ENCODE results near the gene RAB1A. TPM values are rescaled to one million over a fixed set of nuclear protein-coding genes. Genes with fewer than 3 reads are reported as not detected.
"Not testable (repeated sequence)": the region's sequence is repeated elsewhere in the genome, so short reads cannot be mapped to it uniquely, and the experiment has no call there.

Gene RAB1A
- total RNA-seq, 1 experiment from 2014 or later, result 128 TPM

DNA sequence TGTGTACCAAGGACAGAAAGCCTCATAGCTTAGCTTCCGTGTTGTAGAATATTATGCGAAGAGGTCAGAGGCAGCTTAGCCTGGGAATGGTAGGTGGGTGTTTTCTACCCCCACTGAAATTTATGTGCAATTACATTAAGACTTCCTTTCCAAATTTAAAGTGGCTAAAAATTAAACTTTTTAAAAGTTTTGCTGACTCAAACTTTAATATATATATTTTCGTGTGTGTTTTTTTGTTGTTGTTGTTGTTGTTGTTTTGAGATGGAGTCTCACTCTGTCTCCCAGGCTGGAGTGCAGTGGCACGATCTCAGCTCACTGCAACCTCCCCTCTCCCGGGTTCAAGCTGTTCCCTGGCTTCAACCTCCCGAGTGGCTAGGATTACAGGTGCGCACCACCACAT is 4.3 kb upstream of the RAB1A start:
- Histone ChIP-seq H3K27me3 (ENCODE audit: control insufficient read depth, insufficient read depth, low read length) (no peaks in the 10 kb centered on the region), H3K9me3 (ENCODE audit: control insufficient read depth, insufficient read depth, low read depth, low read length) (no peaks in the 10 kb centered on the region), H3K4me1 (ENCODE audit: control insufficient read depth, insufficient read depth, low read length) (no peaks in the 10 kb centered on the region), H3K4me3 (ENCODE audit: low read depth in 2 of 2, low read length in 2 of 2) (no peak overlapping the region), H3K36me3 (ENCODE audit: control insufficient read depth, insufficient read depth, low read length) (no peaks in the 10 kb centered on the region; the same call in 1 of the 2 replicates), H3K27ac (ENCODE audit: low read length) (no peak overlapping the region)
- BruUV-seq (replicated peaks), result no TSS peak
- intact Hi-C loops (cut with micrococcal nuclease; ENCODE audit: unreplicated experiment), result no loop called here
- POLR2A ChIA-PET, result interaction anchor here (0.5 to 0.8 kb wide), 3 partner anchors 13 to 328 kb away, joined by 3 to 6 read pairs (median 4); no protein-coding TSS in a partner anchor
- ATAC-seq, result no peak
- no peak for DNase-seq (ENCODE audit: low read depth, low spot score)
- no peak for TF ChIP-seq CTCF (IDR thresholded peaks at IDR 0.05)
- TF ChIP-seq, protein P1, sequence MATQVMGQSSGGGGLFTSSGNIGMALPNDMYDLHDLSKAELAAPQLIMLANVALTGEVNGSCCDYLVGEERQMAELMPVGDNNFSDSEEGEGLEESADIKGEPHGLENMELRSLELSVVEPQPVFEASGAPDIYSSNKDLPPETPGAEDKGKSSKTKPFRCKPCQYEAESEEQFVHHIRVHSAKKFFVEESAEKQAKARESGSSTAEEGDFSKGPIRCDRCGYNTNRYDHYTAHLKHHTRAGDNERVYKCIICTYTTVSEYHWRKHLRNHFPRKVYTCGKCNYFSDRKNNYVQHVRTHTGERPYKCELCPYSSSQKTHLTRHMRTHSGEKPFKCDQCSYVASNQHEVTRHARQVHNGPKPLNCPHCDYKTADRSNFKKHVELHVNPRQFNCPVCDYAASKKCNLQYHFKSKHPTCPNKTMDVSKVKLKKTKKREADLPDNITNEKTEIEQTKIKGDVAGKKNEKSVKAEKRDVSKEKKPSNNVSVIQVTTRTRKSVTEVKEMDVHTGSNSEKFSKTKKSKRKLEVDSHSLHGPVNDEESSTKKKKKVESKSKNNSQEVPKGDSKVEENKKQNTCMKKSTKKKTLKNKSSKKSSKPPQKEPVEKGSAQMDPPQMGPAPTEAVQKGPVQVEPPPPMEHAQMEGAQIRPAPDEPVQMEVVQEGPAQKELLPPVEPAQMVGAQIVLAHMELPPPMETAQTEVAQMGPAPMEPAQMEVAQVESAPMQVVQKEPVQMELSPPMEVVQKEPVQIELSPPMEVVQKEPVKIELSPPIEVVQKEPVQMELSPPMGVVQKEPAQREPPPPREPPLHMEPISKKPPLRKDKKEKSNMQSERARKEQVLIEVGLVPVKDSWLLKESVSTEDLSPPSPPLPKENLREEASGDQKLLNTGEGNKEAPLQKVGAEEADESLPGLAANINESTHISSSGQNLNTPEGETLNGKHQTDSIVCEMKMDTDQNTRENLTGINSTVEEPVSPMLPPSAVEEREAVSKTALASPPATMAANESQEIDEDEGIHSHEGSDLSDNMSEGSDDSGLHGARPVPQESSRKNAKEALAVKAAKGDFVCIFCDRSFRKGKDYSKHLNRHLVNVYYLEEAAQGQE (IDR thresholded peaks at IDR 0.05; ENCODE audit: insufficient read depth in 1 of 2, low read depth in 2 of 2, low read length in 1 of 2), result no peak
- CTCF ChIA-PET, result no interaction called here
- in situ Hi-C loops (cut with HindIII; ENCODE audit: low pct_unique_long_range_greater_than_20kb, low sequenced_read_pairs), result no loop called here

DNA sequence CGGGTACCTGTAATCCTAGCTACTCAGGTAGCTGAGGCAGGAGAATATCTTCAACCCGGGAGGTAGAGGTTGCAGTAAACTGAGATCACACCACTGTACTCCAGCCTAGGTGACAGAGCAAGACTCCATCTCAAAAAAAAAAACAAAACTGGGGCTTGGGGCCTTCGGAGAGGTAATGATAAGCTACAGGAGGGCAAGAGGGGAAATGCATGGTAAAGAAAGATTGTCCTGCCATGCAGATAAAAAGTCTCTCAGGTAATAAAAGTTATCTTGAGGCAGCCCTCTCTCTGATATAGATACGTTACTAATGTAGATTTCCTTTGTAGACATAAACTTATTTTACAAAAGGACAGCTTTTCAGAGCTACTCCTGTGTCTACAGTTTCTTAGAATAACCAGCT is 3.7 kb upstream of the RAB1A start:
- Histone ChIP-seq H3K9me3 (ENCODE audit: control insufficient read depth, insufficient read depth, low read depth, low read length) (no peaks in the 10 kb centered on the region), H3K36me3 (ENCODE audit: control insufficient read depth, insufficient read depth, low read length) (no peaks in the 10 kb centered on the region; the same call in 1 of the 2 replicates), H3K27me3 (ENCODE audit: control insufficient read depth, insufficient read depth, low read length) (no peaks in the 10 kb centered on the region), H3K4me1 (ENCODE audit: control insufficient read depth, insufficient read depth, low read length) (no peaks in the 10 kb centered on the region), H3K27ac (ENCODE audit: low read length) (no peak overlapping the region), H3K4me3 (ENCODE audit: low read depth in 2 of 2, low read length in 2 of 2) (no peak overlapping the region)
- in situ Hi-C loops (cut with HindIII; ENCODE audit: low pct_unique_long_range_greater_than_20kb, low sequenced_read_pairs) (no loop called here), intact Hi-C loops (cut with micrococcal nuclease; ENCODE audit: unreplicated experiment) (no loop called here)
- ATAC-seq (no peak), DNase-seq (ENCODE audit: low read depth, low spot score) (no peak)
- CTCF ChIA-PET, result no interaction called here
- POLR2A ChIA-PET, result interaction anchor here (0.5 to 0.8 kb wide), 2 partner anchors 23 to 37 kb away, joined by 5 to 6 read pairs; no protein-coding TSS in a partner anchor
- BruUV-seq (replicated peaks), result no TSS peak
- TF ChIP-seq SIN3A (IDR thresholded peaks at IDR 0.05; ENCODE audit: borderline replicate concordance, insufficient read depth, low read depth, low read length) (no peak), CTCF (IDR thresholded peaks at IDR 0.05) (no peak)
- TF ChIP-seq, protein P1 (IDR thresholded peaks at IDR 0.05; ENCODE audit: insufficient read depth in 1 of 2, low read depth in 2 of 2, low read length in 1 of 2), result no peak

DNA sequence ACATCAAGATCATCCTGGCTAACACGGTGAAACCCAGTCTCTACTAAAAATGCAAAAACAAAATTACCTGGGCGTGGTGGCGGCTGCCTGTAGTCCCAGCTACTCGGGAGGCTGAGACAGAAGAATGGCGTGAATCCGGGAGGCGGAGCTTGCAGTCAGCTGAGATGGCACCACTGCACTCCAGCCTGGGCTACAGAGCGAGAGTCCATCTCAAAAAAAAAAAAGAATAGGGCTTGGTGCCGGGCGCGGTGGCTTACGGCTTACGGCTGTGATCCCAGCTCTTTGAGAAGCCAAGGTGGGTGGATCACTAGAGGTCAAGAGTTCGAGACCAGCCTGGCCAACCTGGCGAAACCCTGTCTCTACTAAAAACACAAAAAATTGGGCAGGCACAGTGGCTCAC is 3.0 kb upstream of the RAB1A start:
- CTCF ChIA-PET; H3K4me3 ChIP-seq (ENCODE audit: low read depth in 2 of 2, low read length in 2 of 2); H3K4me1 ChIP-seq (ENCODE audit: control insufficient read depth, insufficient read depth, low read length); H3K27me3 ChIP-seq (ENCODE audit: control insufficient read depth, insufficient read depth, low read length); DNase-seq (ENCODE audit: low read depth, low spot score); in situ Hi-C loops (cut with HindIII; ENCODE audit: low pct_unique_long_range_greater_than_20kb, low sequenced_read_pairs); H3K36me3 ChIP-seq (ENCODE audit: control insufficient read depth, insufficient read depth, low read length); intact Hi-C loops (cut with micrococcal nuclease; ENCODE audit: unreplicated experiment); H3K27ac ChIP-seq (ENCODE audit: low read length); BruUV-seq (replicated peaks); H3K9me3 ChIP-seq (ENCODE audit: control insufficient read depth, insufficient read depth, low read depth, low read length); ATAC-seq: not testable (repeated sequence)
- POLR2A ChIA-PET, result interaction anchor here (0.7 kb wide), 1 partner anchor 9 kb away, joined by 3 read pairs; no protein-coding TSS in a partner anchor

All from Panc1 (cell line).